ENCODE data around the gene IRF5. TPM values are rescaled to one million over a fixed set of nuclear protein-coding genes. Genes with fewer than 3 reads are reported as not detected.

IRF5 gene
- total RNA-seq, 1 donor from 2014 or later, result 8.5 TPM

DNA sequence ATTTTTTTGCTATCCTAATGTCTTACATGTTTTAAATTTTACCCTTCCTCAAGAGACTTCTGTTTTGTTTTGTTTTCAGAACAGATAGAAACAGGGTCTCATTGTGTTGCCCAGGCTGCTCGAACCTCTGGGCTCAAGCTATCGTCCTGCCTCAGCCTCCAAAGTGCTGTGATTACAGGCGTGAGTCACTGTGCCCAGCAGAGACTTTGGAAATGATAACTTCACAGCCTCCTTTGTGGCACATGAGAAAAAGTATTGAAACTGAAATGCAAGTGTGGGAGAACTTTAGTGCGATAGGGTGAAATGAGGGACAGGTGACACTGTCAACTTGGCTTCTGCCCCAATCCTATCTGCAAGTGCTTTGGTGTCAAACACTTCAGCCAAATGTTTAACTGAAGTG is 21.6 kb downstream of the IRF5 start:
- no peak for DNase-seq (ENCODE audit: low read depth)
- TF ChIP-seq, protein P1, sequence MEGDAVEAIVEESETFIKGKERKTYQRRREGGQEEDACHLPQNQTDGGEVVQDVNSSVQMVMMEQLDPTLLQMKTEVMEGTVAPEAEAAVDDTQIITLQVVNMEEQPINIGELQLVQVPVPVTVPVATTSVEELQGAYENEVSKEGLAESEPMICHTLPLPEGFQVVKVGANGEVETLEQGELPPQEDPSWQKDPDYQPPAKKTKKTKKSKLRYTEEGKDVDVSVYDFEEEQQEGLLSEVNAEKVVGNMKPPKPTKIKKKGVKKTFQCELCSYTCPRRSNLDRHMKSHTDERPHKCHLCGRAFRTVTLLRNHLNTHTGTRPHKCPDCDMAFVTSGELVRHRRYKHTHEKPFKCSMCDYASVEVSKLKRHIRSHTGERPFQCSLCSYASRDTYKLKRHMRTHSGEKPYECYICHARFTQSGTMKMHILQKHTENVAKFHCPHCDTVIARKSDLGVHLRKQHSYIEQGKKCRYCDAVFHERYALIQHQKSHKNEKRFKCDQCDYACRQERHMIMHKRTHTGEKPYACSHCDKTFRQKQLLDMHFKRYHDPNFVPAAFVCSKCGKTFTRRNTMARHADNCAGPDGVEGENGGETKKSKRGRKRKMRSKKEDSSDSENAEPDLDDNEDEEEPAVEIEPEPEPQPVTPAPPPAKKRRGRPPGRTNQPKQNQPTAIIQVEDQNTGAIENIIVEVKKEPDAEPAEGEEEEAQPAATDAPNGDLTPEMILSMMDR (conservative IDR thresholded peaks at IDR 0.05; ENCODE audit: low read depth, low read length), result no peak
- H3K4me3 ChIP-seq (ENCODE audit: low read depth, low read length), result no peak overlapping the region

DNA sequence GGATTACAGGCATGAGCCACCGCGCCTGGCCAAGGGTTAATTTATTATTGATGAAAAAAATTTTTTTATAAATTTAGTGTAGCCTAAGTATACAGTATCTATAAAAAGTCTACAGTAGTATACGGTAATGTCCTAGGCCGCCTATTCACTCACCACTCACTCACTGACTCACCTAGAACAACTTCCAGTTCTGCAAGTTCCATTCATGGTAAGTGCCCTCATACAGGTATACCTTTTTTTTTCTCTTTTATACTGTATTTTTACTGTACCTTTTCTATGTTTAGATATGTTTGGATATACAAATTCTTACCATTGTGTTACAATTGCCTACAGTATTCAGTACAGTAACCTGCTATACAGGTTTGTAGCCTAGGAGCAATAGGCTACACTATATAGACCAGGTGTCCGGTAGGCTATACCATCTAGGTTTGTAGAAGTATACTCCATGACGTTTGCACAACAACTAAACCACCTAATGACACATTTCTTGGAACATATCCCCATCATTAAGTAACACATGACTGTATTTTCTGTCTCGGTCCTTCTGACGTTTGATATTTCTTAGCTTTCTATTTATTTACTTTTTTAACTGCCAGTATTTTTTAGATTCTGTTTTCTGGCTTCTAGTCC is 23.4 kb downstream of the IRF5 start:
- no peak for DNase-seq (ENCODE audit: low read depth)
- TF ChIP-seq, protein P1 (conservative IDR thresholded peaks at IDR 0.05; ENCODE audit: low read depth, low read length), result no peak
- H3K4me3 ChIP-seq (ENCODE audit: low read depth, low read length), result no peak overlapping the region

DNA sequence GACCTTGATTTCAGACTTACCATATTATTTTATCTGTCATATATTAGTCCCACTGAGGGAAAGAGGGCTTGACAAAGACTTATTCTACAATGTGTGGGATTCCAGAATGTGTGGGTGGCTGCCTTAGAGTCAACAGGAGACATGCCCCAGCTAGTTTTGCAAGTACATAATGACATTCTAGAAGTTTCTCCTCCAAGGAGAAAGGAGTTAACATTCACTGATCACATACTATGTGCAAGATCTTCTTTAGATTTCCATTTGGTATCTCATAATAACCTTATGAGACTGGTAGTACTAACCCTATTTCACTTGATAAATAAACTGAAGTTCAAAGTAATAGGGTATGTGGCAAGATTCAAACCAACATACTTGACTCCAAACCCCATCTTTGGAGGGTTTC is 25.2 kb downstream of the IRF5 start:
- TF ChIP-seq, protein P1 (conservative IDR thresholded peaks at IDR 0.05; ENCODE audit: low read depth, low read length), result no peak
- no peak overlapping the region for H3K4me3 ChIP-seq (ENCODE audit: low read depth, low read length)
- DNase-seq (ENCODE audit: low read depth), result peak; percentile 37

DNA sequence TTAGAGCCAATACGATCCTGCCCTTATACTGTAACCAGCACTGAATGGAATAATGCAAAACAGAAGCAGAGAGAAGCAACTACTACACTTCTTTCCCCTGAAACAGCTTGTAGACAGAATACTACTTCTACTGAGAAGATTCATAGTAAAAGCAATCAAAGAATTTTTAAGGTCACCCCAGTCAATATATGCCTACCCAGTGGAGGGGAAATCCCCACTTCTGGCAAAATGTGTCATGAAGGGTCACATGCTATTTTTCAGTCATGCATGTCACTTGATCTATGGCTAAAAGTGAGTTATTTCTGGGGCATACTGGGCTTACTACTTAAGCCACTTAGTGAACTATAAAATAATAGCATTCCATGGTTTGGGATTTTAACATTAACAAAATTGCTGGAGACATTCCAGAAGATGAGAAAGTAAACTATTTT is 25.6 kb downstream of the IRF5 start:
- TF ChIP-seq, protein P1 (conservative IDR thresholded peaks at IDR 0.05; ENCODE audit: low read depth, low read length), result no peak
- H3K4me3 ChIP-seq (ENCODE audit: low read depth, low read length), result no peak overlapping the region
- DNase-seq (ENCODE audit: low read depth), result peak; percentile 85

DNA sequence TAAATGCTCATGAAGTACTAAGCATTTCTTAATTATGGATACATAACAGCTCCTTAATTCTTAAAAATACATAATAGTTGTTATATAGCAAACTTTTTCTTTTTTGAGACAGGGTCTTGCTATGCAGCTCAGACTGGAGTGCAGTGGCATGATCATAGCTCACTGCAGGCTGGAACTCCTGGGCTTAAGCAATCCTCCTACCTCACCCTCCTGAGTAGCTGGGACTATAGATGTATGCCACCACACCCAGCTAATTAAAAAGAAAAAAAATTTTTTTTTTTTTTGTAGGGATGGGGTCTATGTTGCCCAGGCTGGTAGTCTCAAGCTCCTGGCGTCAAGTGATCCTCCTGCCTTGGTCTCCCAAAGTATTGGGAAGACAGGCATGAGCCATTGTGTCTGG is 30.9 kb downstream of the IRF5 start:
- H3K4me3 ChIP-seq (ENCODE audit: low read depth, low read length), result no peak overlapping the region
- TF ChIP-seq, protein P1 (conservative IDR thresholded peaks at IDR 0.05; ENCODE audit: low read depth, low read length), result no peak

DNA sequence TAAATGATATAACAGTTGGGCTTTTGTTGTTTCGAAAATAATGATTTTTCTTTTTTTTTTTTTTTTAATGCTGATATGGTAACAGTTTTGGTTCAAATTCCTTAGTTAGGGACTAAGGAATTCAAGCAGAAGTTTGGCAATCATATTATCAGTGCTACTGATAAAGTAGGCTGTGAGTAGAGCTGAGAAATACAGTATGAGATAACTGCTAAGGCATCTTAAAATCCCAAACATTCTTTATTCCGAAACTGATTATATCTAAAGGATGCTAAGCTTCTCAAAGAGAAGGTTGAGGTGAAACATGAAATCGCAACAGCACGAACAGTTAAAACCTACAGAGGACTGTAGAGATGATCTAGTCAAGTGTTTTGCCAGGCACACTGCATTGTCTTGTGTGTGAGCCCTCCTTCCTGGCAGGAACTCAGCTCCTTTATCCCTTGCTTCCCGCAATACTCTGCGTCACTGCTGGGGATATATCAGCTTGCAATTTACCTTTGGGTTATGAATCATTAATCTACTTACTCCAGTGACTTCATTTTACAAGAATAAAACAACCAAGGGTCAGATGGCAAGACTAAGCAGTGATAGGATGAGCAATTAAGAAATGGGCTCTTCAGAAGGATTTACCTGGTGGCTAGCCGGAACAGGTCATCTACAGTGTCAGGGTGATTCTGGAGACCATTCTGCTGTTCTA is 36.7 kb downstream of the IRF5 start:
- peak; percentile 61 for DNase-seq (ENCODE audit: low read depth)
- no peak overlapping the region for H3K4me3 ChIP-seq (ENCODE audit: low read depth, low read length)
- TF ChIP-seq, protein P1 (conservative IDR thresholded peaks at IDR 0.05; ENCODE audit: low read depth, low read length), result no peak

More for the DNA sequence above, 30.9 kb downstream of the IRF5 start:
- no peak for DNase-seq (ENCODE audit: low read depth)

Data from epithelial cell of proximal tubule (primary cell).